Fibroblast of skin of abdomen (primary cell): ENCODE results near the gene VDR.
A peak's percentile ranks its signal among the peaks of the same experiment; 100 is the strongest.
"Not testable (repeated sequence)": the region's sequence is repeated elsewhere in the genome, so short reads cannot be mapped to it uniquely, and the experiment has no call there.

ENCODE experiments used
- DNase-seq: peaks from one replicate; pipeline ENCODE4 v3.0.0-alpha.2; 2013

VDR gene

GRCh38 chr12:47828008-47828975 is 76.5 kb downstream of the VDR start:
- no peak for DNase-seq

- no peak for DNase-seq
These were observed 79.6 kb downstream of the VDR start for GRCh38 chr12:47825173-47825639.

GRCh38 chr12:47824635-47825034 is 80.2 kb downstream of the VDR start:
- no peak for DNase-seq

- no peak for DNase-seq
These were observed 80.6 kb downstream of the VDR start for GRCh38 chr12:47824198-47824597.

GRCh38 chr12:47823422-47824086 is 81.2 kb downstream of the VDR start:
- no peak for DNase-seq

GRCh38 chr12:47822863-47823262 is 81.9 kb downstream of the VDR start:
- DNase-seq, result no peak

- no peak for DNase-seq
These were observed 82.4 kb downstream of the VDR start for GRCh38 chr12:47822401-47822800.

- no peak for DNase-seq
These were observed 83.5 kb downstream of the VDR start for GRCh38 chr12:47821346-47821706.

- peak; percentile 99 for DNase-seq
These were observed 84.0 kb downstream of the VDR start for GRCh38 chr12:47820631-47821345.

GRCh38 chr12:47819896-47820630 is 84.7 kb downstream of the VDR start, which contains the start of gene HDAC7:
HDAC7 (minus strand) TSS chr12:47819903; CDS start chr12:47819785, 118 bp downstream.
- peak; percentile 90 for DNase-seq

- DNase-seq, result no peak
These were observed 85.5 kb downstream of the VDR start for GRCh38 chr12:47819138-47819895.

GRCh38 chr12:47818467-47819137 is 86.2 kb downstream of the VDR start:
- peak; percentile 34 for DNase-seq

GRCh38 chr12:47818007-47818376 is 86.8 kb downstream of the VDR start:
- DNase-seq, result no peak

- DNase-seq, result no peak
These were observed 87.4 kb downstream of the VDR start for GRCh38 chr12:47817272-47818006.

GRCh38 chr12:47816403-47817271 is 88.2 kb downstream of the VDR start:
- no peak for DNase-seq

GRCh38 chr12:47815447-47815846 is 89.3 kb downstream of the VDR start:
- DNase-seq, result not testable (repeated sequence)

- no peak for DNase-seq
These were observed 90.1 kb downstream of the VDR start for GRCh38 chr12:47814539-47815170.

GRCh38 chr12:47813511-47814196 is 91.1 kb downstream of the VDR start:
- peak; percentile 14 for DNase-seq
